SH-SY5Y (cell line): ENCODE measurements around the gene XAB2.

ENCODE experiments used
- GATA2 ChIP-seq: IDR thresholded peaks from 2 replicates; pipeline ENCODE4 v1.6.1; 2011; ENCODE audit warnings: mild to moderate bottlenecking, low read depth, low read length
- GATA3 ChIP-seq: IDR thresholded peaks from 2 replicates; pipeline ENCODE4 v1.6.1; 2011; ENCODE audit warnings: low read depth, mild to moderate bottlenecking, low read length, moderate library complexity

DNA sequence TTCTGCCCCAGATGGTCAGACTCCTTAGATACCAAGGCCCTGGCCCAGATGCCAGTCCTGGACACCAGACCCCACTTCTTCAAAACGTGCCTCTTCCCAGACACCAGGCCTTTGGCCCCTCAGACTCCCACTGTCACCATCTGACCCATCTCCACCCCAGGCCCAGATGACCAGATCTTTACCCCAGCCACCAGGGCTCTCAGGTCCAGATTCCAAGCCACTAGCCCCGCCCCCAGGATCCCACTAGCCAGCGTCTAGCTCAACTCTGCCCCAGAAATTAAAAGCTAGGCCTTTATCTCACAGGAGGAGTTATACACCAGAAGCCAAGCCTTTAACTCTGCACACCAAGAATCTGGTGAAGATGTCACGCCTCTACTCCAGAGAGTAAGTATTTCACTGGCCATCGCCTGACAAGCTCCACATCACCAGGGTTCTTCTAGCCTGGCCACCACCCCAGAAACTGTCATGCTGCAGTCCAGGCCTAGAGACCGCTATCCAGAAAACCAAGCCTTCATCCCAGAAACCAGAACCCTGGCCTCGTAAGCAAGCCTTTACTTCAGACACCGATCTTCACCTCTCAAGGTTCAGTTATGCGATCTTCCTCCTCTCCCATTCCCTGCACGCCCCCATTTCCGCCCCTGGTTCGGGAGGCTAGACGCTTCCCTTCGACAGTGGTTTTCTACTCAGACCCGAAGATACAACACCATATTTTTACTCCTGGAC is 595 bp downstream of the XAB2 start:
- TF ChIP-seq GATA2 (no peak), GATA3 (no peak)
